Central memory CD8-positive, alpha-beta T cell (primary cell): ENCODE results near the gene NALF2.
A peak's percentile ranks its signal among the peaks of the same experiment; 100 is the strongest.

Experiments used
- ATAC-seq: fragments of 150-1000 bp; cut with Tn5 transposase; replicated peaks from 2 replicates; pipeline ENCODE4 v1.10.0; 2022; ENCODE audit warnings: mild to moderate bottlenecking, moderate FRiP score, moderate number of reproducible peaks; ENCODE audit not compliant: poor library complexity, severe bottlenecking; ENCODE audit errors: extremely low read depth
- DNase-seq, 2 donors: peaks; one replicate each; pipeline ENCODE4 v3.0.0; 2021; ENCODE audit warnings: low spot score in 2 of 2
- H3K27ac Mint-ChIP-seq: one replicate; pipeline ENCODE4 v1.8.0; 2022; ENCODE audit warnings: low read depth, mild to moderate bottlenecking, moderate library complexity, mixed read lengths
- H3K27me3 Mint-ChIP-seq: one replicate; pipeline ENCODE4 v1.8.0; 2022; ENCODE audit warnings: mixed read lengths
- H3K36me3 Mint-ChIP-seq: one replicate; pipeline ENCODE4 v1.8.0; 2022; ENCODE audit warnings: mild to moderate bottlenecking, moderate library complexity, mixed read lengths; ENCODE audit not compliant: insufficient read depth
- H3K4me1 Mint-ChIP-seq: one replicate; pipeline ENCODE4 v1.8.0; 2022; ENCODE audit warnings: mixed read lengths
- H3K4me3 Mint-ChIP-seq: one replicate; pipeline ENCODE4 v1.8.0; 2022; ENCODE audit warnings: mild to moderate bottlenecking, moderate library complexity, mixed read lengths
- H3K9me3 Mint-ChIP-seq: one replicate; pipeline ENCODE4 v1.8.0; 2022; ENCODE audit warnings: mixed read lengths

Gene NALF2

GRCh38 chrX:69506617-69507499, 2.7 kb downstream of the NALF2 start:
- Mint-ChIP-seq H3K36me3 (peaks cover 2% of the 10 kb centered on the region), H3K4me1 (no peaks in the 10 kb centered on the region), H3K9me3 (no peaks in the 10 kb centered on the region), H3K4me3 (no peak overlapping the region), H3K27ac (no peak overlapping the region), H3K27me3 (peaks cover 38% of the 10 kb centered on the region)
- DNase-seq (no peak), ATAC-seq (no peak)

GRCh38 chrX:69507500-69507789, 3.3 kb downstream of the NALF2 start:
- ATAC-seq (no peak), DNase-seq (no peak)
- H3K27ac Mint-ChIP-seq = no peak overlapping the region
- H3K4me1 Mint-ChIP-seq = no peaks in the 10 kb centered on the region
- peaks cover 2% of the 10 kb centered on the region for H3K36me3 Mint-ChIP-seq
- H3K27me3 Mint-ChIP-seq = peaks cover 38% of the 10 kb centered on the region
- no peaks in the 10 kb centered on the region for H3K9me3 Mint-ChIP-seq
- H3K4me3 Mint-ChIP-seq = no peak overlapping the region

GRCh38 chrX:69508610-69509009, 4.5 kb downstream of the NALF2 start:
- no peak for ATAC-seq
- Mint-ChIP-seq H3K4me1 (no peaks in the 10 kb centered on the region), H3K36me3 (peaks cover 2% of the 10 kb centered on the region), H3K27me3 (peaks cover 38% of the 10 kb centered on the region), H3K9me3 (no peaks in the 10 kb centered on the region), H3K27ac (no peak overlapping the region), H3K4me3 (no peak overlapping the region)
- no peak for DNase-seq

- Mint-ChIP-seq H3K9me3 (no peaks in the 10 kb centered on the region), H3K36me3 (no peaks in the 10 kb centered on the region), H3K27me3 (peaks cover 38% of the 10 kb centered on the region), H3K4me1 (no peaks in the 10 kb centered on the region), H3K27ac (no peak overlapping the region), H3K4me3 (no peak overlapping the region)
- ATAC-seq (no peak), DNase-seq (no peak)
Observed at GRCh38 chrX:69510137-69510715, 6.1 kb downstream of the NALF2 start.

GRCh38 chrX:69510914-69511513, 6.9 kb downstream of the NALF2 start:
- Mint-ChIP-seq H3K36me3 (no peaks in the 10 kb centered on the region), H3K4me3 (no peak overlapping the region), H3K9me3 (no peaks in the 10 kb centered on the region), H3K27me3 (peaks cover 38% of the 10 kb centered on the region), H3K27ac (no peak overlapping the region), H3K4me1 (no peaks in the 10 kb centered on the region)
- no peak for DNase-seq
- ATAC-seq = no peak

- DNase-seq = no peak
- no peaks in the 10 kb centered on the region for H3K4me1 Mint-ChIP-seq
- no peak for ATAC-seq
Observed at GRCh38 chrX:69522052-69522451, 17.9 kb downstream of the NALF2 start.

GRCh38 chrX:69523314-69523713, 19.2 kb downstream of the NALF2 start:
- ATAC-seq = no peak
- no peak overlapping the region for H3K27ac Mint-ChIP-seq
- no peak for DNase-seq
- no peaks in the 10 kb centered on the region for H3K4me1 Mint-ChIP-seq
- no peaks in the 10 kb centered on the region for H3K36me3 Mint-ChIP-seq
- no peaks in the 10 kb centered on the region for H3K9me3 Mint-ChIP-seq
- peaks cover 27% of the 10 kb centered on the region for H3K27me3 Mint-ChIP-seq
- no peak overlapping the region for H3K4me3 Mint-ChIP-seq

More at GRCh38 chrX:69522052-69522451, 17.9 kb downstream of the NALF2 start:
- no peak overlapping the region for H3K4me3 Mint-ChIP-seq
- no peaks in the 10 kb centered on the region for H3K9me3 Mint-ChIP-seq
- no peaks in the 10 kb centered on the region for H3K36me3 Mint-ChIP-seq
- no peak overlapping the region for H3K27ac Mint-ChIP-seq
- H3K27me3 Mint-ChIP-seq = peaks cover 24% of the 10 kb centered on the region

- H3K9me3 Mint-ChIP-seq = no peaks in the 10 kb centered on the region
- H3K4me1 Mint-ChIP-seq = no peaks in the 10 kb centered on the region
- ATAC-seq (no peak), DNase-seq (no peak)
- no peaks in the 10 kb centered on the region for H3K36me3 Mint-ChIP-seq
- no peak overlapping the region for H3K4me3 Mint-ChIP-seq
- peaks cover 22% of the 10 kb centered on the region for H3K27me3 Mint-ChIP-seq
- no peak overlapping the region for H3K27ac Mint-ChIP-seq
Observed at GRCh38 chrX:69524781-69525363, 20.7 kb downstream of the NALF2 start.

- no peak for ATAC-seq
- Mint-ChIP-seq H3K4me3 (no peak overlapping the region), H3K9me3 (no peaks in the 10 kb centered on the region), H3K4me1 (no peaks in the 10 kb centered on the region), H3K27ac (peak overlapping the region; percentile 41), H3K27me3 (peaks cover 17% of the 10 kb centered on the region), H3K36me3 (no peaks in the 10 kb centered on the region)
- DNase-seq = no peak
Observed at GRCh38 chrX:69530306-69530705, 26.2 kb downstream of the NALF2 start.

- no peaks in the 10 kb centered on the region for H3K9me3 Mint-ChIP-seq
- no peak overlapping the region for H3K4me3 Mint-ChIP-seq
- H3K27me3 Mint-ChIP-seq = peaks cover 11% of the 10 kb centered on the region
- H3K27ac Mint-ChIP-seq = no peak overlapping the region
- no peaks in the 10 kb centered on the region for H3K4me1 Mint-ChIP-seq
- no peak for DNase-seq
- H3K36me3 Mint-ChIP-seq = no peaks in the 10 kb centered on the region
- no peak for ATAC-seq
Observed at GRCh38 chrX:69531031-69531755, 27.1 kb downstream of the NALF2 start.

- ATAC-seq (no peak), DNase-seq (no peak)
- Mint-ChIP-seq H3K4me1 (peaks cover 16% of the 10 kb centered on the region), H3K36me3 (no peaks in the 10 kb centered on the region), H3K9me3 (no peaks in the 10 kb centered on the region), H3K27ac (no peak overlapping the region), H3K27me3 (peaks cover 30% of the 10 kb centered on the region), H3K4me3 (no peak overlapping the region)
Observed at GRCh38 chrX:69535661-69536060, 31.5 kb downstream of the NALF2 start.

- Mint-ChIP-seq H3K36me3 (no peaks in the 10 kb centered on the region), H3K4me1 (peaks cover 16% of the 10 kb centered on the region), H3K9me3 (no peaks in the 10 kb centered on the region), H3K27ac (no peak overlapping the region), H3K27me3 (peaks cover 30% of the 10 kb centered on the region), H3K4me3 (peak overlapping the region; percentile 53)
- ATAC-seq = peak; percentile 62
- peak in 1 of 2 donors; percentile 32 for DNase-seq
Observed at GRCh38 chrX:69538321-69538876, 34.3 kb downstream of the NALF2 start.
